ENCODE results near the gene GGACT.
"Not testable (repeated sequence)": the region's sequence is repeated elsewhere in the genome, so short reads cannot be mapped to it uniquely, and the experiment has no call there.

The GGACT gene

GRCh38 chr13:100588331-100589177, at the start of gene GGACT:
Gene GGACT, minus strand, starts transcription at chr13:100588789. Its CDS starts 56,198 bp downstream, at chr13:100532591.
- DNase-seq, result no peak

GRCh38 chr13:100637796-100638195, 49.2 kb upstream of the GGACT start:
- no peak for DNase-seq

GRCh38 chr13:100637380-100637779, 48.8 kb upstream of the GGACT start:
- DNase-seq, result no peak

- DNase-seq, result no peak
Measured at GRCh38 chr13:100636441-100636840, 47.9 kb upstream of the GGACT start.

GRCh38 chr13:100636004-100636403, 47.4 kb upstream of the GGACT start:
- DNase-seq, result no peak

- no peak for DNase-seq
Measured at GRCh38 chr13:100634696-100635095, 46.1 kb upstream of the GGACT start.

GRCh38 chr13:100633461-100633860, 44.9 kb upstream of the GGACT start:
- DNase-seq, result no peak

- no peak for DNase-seq
Measured at GRCh38 chr13:100630555-100630954, 42.0 kb upstream of the GGACT start.

GRCh38 chr13:100627120-100627519, 38.5 kb upstream of the GGACT start:
- DNase-seq, result no peak

GRCh38 chr13:100625447-100625846, 36.9 kb upstream of the GGACT start:
- DNase-seq, result no peak

- no peak for DNase-seq
Measured at GRCh38 chr13:100620792-100621191, 32.2 kb upstream of the GGACT start.

GRCh38 chr13:100619940-100620339, 31.4 kb upstream of the GGACT start:
- no peak for DNase-seq

GRCh38 chr13:100618897-100619296, 30.3 kb upstream of the GGACT start:
- DNase-seq, result not testable (repeated sequence)

GRCh38 chr13:100613031-100613430, 24.4 kb upstream of the GGACT start:
- DNase-seq, result no peak

- no peak for DNase-seq
Measured at GRCh38 chr13:100611678-100612492, 23.3 kb upstream of the GGACT start.

GRCh38 chr13:100610391-100611347, 22.1 kb upstream of the GGACT start:
- no peak for DNase-seq

GRCh38 chr13:100608906-100609305, 20.3 kb upstream of the GGACT start:
- DNase-seq, result no peak

- DNase-seq, result no peak
Measured at GRCh38 chr13:100608489-100608888, 19.9 kb upstream of the GGACT start.

- DNase-seq, result no peak
Measured at GRCh38 chr13:100604918-100605710, 16.5 kb upstream of the GGACT start.

GRCh38 chr13:100602493-100603111, 14.0 kb upstream of the GGACT start:
- no peak for DNase-seq

- no peak for DNase-seq
Measured at GRCh38 chr13:100601716-100602115, 13.1 kb upstream of the GGACT start.
